Neural progenitor cell (in vitro differentiated cells): ENCODE results near the gene DCAF8.

Experiments used
- EZH2 ChIP-seq: fragments of 200-600 bp; sonication (generic); IDR thresholded peaks from 2 replicates; pipeline ENCODE4 v1.6.1; 2017; ENCODE audit warnings: antibody characterized with exemption, mild to moderate bottlenecking, moderate library complexity
- EZH2phosphoT487 ChIP-seq: fragments of 200-600 bp; sonication (generic); IDR thresholded peaks from 2 replicates; pipeline ENCODE4 v1.6.1; 2017; ENCODE audit warnings: antibody characterized with exemption
- TF ChIP-seq, protein P1 (sequence below): fragments of 200-600 bp; sonication (generic); IDR thresholded peaks from 2 replicates; pipeline ENCODE4 v1.5.1; 2017; ENCODE audit warnings: antibody characterized with exemption, mild to moderate bottlenecking

DNA sequence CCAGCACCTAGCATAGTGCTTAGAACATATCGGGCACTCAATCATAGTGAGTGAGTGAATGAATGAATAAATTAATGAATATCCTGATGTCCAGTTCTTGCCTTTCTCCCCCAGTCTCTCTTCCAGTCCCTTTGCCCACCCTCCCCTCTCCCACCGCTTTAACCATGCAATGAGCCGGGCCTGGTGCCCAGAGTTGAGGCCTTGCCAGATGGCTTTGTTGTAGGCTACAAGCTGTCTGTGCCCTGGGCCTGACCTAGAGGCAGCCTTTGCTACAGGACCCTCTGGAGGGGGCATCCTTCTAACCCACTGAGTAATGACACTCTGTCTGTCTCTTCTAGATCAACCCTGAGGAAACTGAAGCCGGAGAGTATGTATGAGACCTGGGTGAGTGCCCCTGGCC, 65.1 kb downstream of the DCAF8 start:
- TF ChIP-seq, protein P1, sequence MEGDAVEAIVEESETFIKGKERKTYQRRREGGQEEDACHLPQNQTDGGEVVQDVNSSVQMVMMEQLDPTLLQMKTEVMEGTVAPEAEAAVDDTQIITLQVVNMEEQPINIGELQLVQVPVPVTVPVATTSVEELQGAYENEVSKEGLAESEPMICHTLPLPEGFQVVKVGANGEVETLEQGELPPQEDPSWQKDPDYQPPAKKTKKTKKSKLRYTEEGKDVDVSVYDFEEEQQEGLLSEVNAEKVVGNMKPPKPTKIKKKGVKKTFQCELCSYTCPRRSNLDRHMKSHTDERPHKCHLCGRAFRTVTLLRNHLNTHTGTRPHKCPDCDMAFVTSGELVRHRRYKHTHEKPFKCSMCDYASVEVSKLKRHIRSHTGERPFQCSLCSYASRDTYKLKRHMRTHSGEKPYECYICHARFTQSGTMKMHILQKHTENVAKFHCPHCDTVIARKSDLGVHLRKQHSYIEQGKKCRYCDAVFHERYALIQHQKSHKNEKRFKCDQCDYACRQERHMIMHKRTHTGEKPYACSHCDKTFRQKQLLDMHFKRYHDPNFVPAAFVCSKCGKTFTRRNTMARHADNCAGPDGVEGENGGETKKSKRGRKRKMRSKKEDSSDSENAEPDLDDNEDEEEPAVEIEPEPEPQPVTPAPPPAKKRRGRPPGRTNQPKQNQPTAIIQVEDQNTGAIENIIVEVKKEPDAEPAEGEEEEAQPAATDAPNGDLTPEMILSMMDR = no peak
- TF ChIP-seq EZH2 = no peak
- no peak for TF ChIP-seq EZH2phosphoT487
